Small intestine (tissue), 7 donors: ENCODE measurements around the gene CCR5AS.
A peak's percentile ranks its signal among the peaks of the same experiment; 100 is the strongest.

Experiments used
- DNase-seq, 2 donors: peaks; one replicate each; pipeline versions ENCODE4 v3.0.0 to v3.0.0-alpha.2; 2013
- FAIRE-seq: peaks from 2 replicates; lab custom pipeline; 2012; peaks lifted over from hg19 to GRCh38; lab: Jason Lieb, UNC
- H3K27ac ChIP-seq, 3 donors: one replicate each; pipeline ENCODE4 v1.5.1; 2013; ENCODE audit warnings: low read length in 2 of 3, mild to moderate bottlenecking in 2 of 3, control low read depth in 1 of 3, inconsistent platforms in 1 of 3, low read depth in 1 of 3, moderate library complexity in 1 of 3
- H3K27me3 ChIP-seq, 3 donors: one replicate each; pipeline ENCODE4 v1.6.1; 2013; ENCODE audit warnings: low read length in 3 of 3, inconsistent platforms in 1 of 3; ENCODE audit not compliant: control insufficient read depth in 3 of 3, insufficient read depth in 3 of 3
- H3K36me3 ChIP-seq, 3 donors: one replicate each; pipeline ENCODE4 v1.6.1; 2013; ENCODE audit warnings: low read length in 3 of 3, inconsistent platforms in 1 of 3, low read depth in 1 of 3, mild to moderate bottlenecking in 1 of 3, moderate library complexity in 1 of 3; ENCODE audit not compliant: control insufficient read depth in 3 of 3, insufficient read depth in 2 of 3
- H3K4me1 ChIP-seq, 3 donors: one replicate each; pipeline ENCODE4 v1.6.1; 2013; ENCODE audit warnings: low read length in 2 of 3, inconsistent platforms in 1 of 3, low read depth in 1 of 3, mild to moderate bottlenecking in 1 of 3, moderate library complexity in 1 of 3; ENCODE audit not compliant: control insufficient read depth in 3 of 3, insufficient read depth in 2 of 3
- H3K4me3 ChIP-seq, 3 donors: one replicate each; pipeline ENCODE4 v1.5.1; 2013; ENCODE audit warnings: low read length in 3 of 3, control low read depth in 1 of 3, inconsistent platforms in 1 of 3, low read depth in 1 of 3, mild to moderate bottlenecking in 1 of 3, moderate library complexity in 1 of 3
- H3K9me3 ChIP-seq, 2 donors: one replicate each; pipeline ENCODE4 v1.6.1; 2013; ENCODE audit warnings: low read depth in 1 of 2, low read length in 1 of 2; ENCODE audit not compliant: control insufficient read depth in 2 of 2, insufficient read depth in 1 of 2
- WGBS, 3 donors: extraction: QIAGEN DNeasy Blood & Tissue Kit; methylation state at CpG; one replicate each; pipeline ENCODE4 v1.1.7; 2013; 5-methylcytosine and 5-hydroxymethylcytosine counted together
- donor health status: healthy with polysubstance abuse.
- donor health status: control.
- donor health status: control.
- donor health status: Bipolar disorder and iron deficiency.
- donor health status: healthy.

CCR5AS gene

GRCh38 chr3:46406788-46407611 is at the start of gene CCR5AS, which contains the start of gene CCRL2:
CCR5AS (minus strand) TSS chr3:46407066.
CCRL2 (plus strand) TSS chr3:46407259; CDS start chr3:46408080, 821 bp downstream.
- peak; percentile 95 to 98 for DNase-seq
- Histone ChIP-seq H3K4me1 (peaks cover 4 to 43% (median 14%) of the 10 kb centered on the region in 3 donors), H3K9me3 (no peaks in the 10 kb centered on the region), H3K36me3 (peaks cover 0 to 12% (median 0%) of the 10 kb centered on the region in 3 donors), H3K27me3 (no peaks in the 10 kb centered on the region), H3K27ac (peak within 1 kb of the TSS; percentile 95 to 99 (median 98)), H3K4me3 (peak within 1 kb of the TSS; percentile 38 to 60 (median 57))
- WGBS, 3 donors, result 12 to 25% (median 12%) methylated on average over 20 of the region's 20 CpGs
- no peak for FAIRE-seq

- no peak for FAIRE-seq
- WGBS, 3 donors, result 88 to 97% (median 94%) methylated on average over 14 of the region's 14 CpGs
Observed at GRCh38 chr3:46456118-46456517, 49.3 kb upstream of the CCR5AS start.

GRCh38 chr3:46455231-46456115 is 48.6 kb upstream of the CCR5AS start:
- Histone ChIP-seq H3K9me3 (peaks cover 0 to 3% of the 10 kb centered on the region in 2 donors), H3K36me3 (peaks cover 0 to 3% (median 0%) of the 10 kb centered on the region in 3 donors), H3K27me3 (no peaks in the 10 kb centered on the region), H3K27ac (no peak overlapping the region), H3K4me1 (peaks cover 0 to 15% (median 0%) of the 10 kb centered on the region in 3 donors), H3K4me3 (no peak overlapping the region)
- DNase-seq, result no peak
- WGBS, 3 donors, result 85 to 90% (median 87%) methylated on average over 21 of the region's 21 CpGs
- no peak for FAIRE-seq

More at GRCh38 chr3:46456118-46456517, 49.3 kb upstream of the CCR5AS start:
- peaks cover 0 to 15% (median 0%) of the 10 kb centered on the region in 3 donors for H3K4me1 ChIP-seq
- no peak overlapping the region for H3K4me3 ChIP-seq
- H3K27me3 ChIP-seq, result no peaks in the 10 kb centered on the region
- peaks cover 0 to 3% (median 0%) of the 10 kb centered on the region in 3 donors for H3K36me3 ChIP-seq
- peaks cover 0 to 3% of the 10 kb centered on the region in 2 donors for H3K9me3 ChIP-seq
- DNase-seq, result no peak
- no peak overlapping the region for H3K27ac ChIP-seq

- Histone ChIP-seq H3K4me1 (peaks cover 0 to 15% (median 0%) of the 10 kb centered on the region in 3 donors), H3K27ac (peak overlapping the region in 1 of 3 donors; percentile 50), H3K36me3 (peaks cover 0 to 3% (median 0%) of the 10 kb centered on the region in 3 donors), H3K9me3 (no peaks in the 10 kb centered on the region), H3K4me3 (no peak overlapping the region), H3K27me3 (no peaks in the 10 kb centered on the region)
- 79 to 88% (median 85%) methylated on average over 7 of the region's 7 CpGs for WGBS, 3 donors
- no peak for FAIRE-seq
- DNase-seq, result no peak
Observed at GRCh38 chr3:46454606-46455005, 47.7 kb upstream of the CCR5AS start.

GRCh38 chr3:46454209-46454595 is 47.3 kb upstream of the CCR5AS start:
- no peak for FAIRE-seq
- Histone ChIP-seq H3K4me3 (no peak overlapping the region), H3K27ac (peak overlapping the region in 1 of 3 donors; percentile 50), H3K4me1 (peaks cover 0 to 15% (median 0%) of the 10 kb centered on the region in 3 donors), H3K36me3 (peaks cover 0 to 3% (median 0%) of the 10 kb centered on the region in 3 donors), H3K27me3 (no peaks in the 10 kb centered on the region), H3K9me3 (no peaks in the 10 kb centered on the region)
- DNase-seq, result peak in 1 of 2 donors; percentile 32
- WGBS, 3 donors, result 11 to 47% (median 20%) methylated on average over 3 of the region's 3 CpGs

- peaks cover 0 to 15% (median 0%) of the 10 kb centered on the region in 3 donors for H3K4me1 ChIP-seq
- no peaks in the 10 kb centered on the region for H3K9me3 ChIP-seq
- no peaks in the 10 kb centered on the region for H3K27me3 ChIP-seq
- H3K27ac ChIP-seq, result no peak overlapping the region
- DNase-seq (peak in 1 of 2 donors; percentile 54), FAIRE-seq (no peak)
- H3K4me3 ChIP-seq, result no peak overlapping the region
- H3K36me3 ChIP-seq, result peaks cover 0 to 3% (median 0%) of the 10 kb centered on the region in 3 donors
- WGBS, 3 donors, result 61 to 71% (median 64%) methylated on average over 7 of the region's 7 CpGs
Observed at GRCh38 chr3:46453526-46454208, 46.8 kb upstream of the CCR5AS start.

- Histone ChIP-seq H3K27me3 (no peaks in the 10 kb centered on the region), H3K4me3 (no peak overlapping the region), H3K27ac (no peak overlapping the region), H3K36me3 (no peaks in the 10 kb centered on the region), H3K9me3 (no peaks in the 10 kb centered on the region), H3K4me1 (peaks cover 0 to 12% (median 0%) of the 10 kb centered on the region in 3 donors)
- WGBS, 3 donors, result 66 to 72% (median 70%) methylated on average over 14 of the region's 14 CpGs
- FAIRE-seq (no peak), DNase-seq (no peak)
Observed at GRCh38 chr3:46449755-46450552, 43.1 kb upstream of the CCR5AS start.
